Lower leg skin (tissue), 3 donors: ENCODE results near the gene GALNT2.

ENCODE experiments used
- POLR2A ChIP-seq, 2 donors: fragments of 450-650 bp; IDR thresholded peaks; one replicate each; pipeline ENCODE4 v1.6.1; 2016 to 2017; ENCODE audit warnings: antibody characterized with exemption in 2 of 2, mild to moderate bottlenecking in 1 of 2, moderate library complexity in 1 of 2
- TF ChIP-seq, protein P1 (sequence below), 3 donors: fragments of 450-650 bp; IDR thresholded peaks; one replicate each; pipeline ENCODE4 v1.5.1; 2016; ENCODE audit warnings: antibody characterized with exemption in 3 of 3, mild to moderate bottlenecking in 3 of 3, moderate library complexity in 2 of 3

DNA sequence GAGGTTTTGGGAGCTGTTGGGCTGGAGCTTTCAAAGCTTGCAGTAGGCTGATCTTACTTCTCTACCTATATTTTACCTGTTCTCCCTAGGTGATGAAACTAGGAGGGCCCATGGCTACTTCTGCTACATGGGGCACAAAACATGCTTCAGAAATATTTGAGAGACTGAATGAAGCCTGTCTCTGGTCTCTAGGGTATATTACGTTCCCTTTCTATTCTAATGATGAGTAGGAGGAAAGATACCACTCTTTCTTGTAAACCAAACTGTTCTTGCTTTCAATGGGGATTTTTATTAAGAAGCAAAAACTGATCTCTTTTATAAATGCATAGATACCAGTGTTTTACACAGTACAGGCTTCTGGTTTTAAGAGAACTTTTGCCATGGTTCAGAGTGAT lies 103.1 kb downstream of the GALNT2 start:
- TF ChIP-seq, protein P1, sequence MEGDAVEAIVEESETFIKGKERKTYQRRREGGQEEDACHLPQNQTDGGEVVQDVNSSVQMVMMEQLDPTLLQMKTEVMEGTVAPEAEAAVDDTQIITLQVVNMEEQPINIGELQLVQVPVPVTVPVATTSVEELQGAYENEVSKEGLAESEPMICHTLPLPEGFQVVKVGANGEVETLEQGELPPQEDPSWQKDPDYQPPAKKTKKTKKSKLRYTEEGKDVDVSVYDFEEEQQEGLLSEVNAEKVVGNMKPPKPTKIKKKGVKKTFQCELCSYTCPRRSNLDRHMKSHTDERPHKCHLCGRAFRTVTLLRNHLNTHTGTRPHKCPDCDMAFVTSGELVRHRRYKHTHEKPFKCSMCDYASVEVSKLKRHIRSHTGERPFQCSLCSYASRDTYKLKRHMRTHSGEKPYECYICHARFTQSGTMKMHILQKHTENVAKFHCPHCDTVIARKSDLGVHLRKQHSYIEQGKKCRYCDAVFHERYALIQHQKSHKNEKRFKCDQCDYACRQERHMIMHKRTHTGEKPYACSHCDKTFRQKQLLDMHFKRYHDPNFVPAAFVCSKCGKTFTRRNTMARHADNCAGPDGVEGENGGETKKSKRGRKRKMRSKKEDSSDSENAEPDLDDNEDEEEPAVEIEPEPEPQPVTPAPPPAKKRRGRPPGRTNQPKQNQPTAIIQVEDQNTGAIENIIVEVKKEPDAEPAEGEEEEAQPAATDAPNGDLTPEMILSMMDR (IDR thresholded peaks at IDR 0.05), result no peak
- no peak for TF ChIP-seq POLR2A (IDR thresholded peaks at IDR 0.05)
